Ectodermal cell (in vitro differentiated cells): ENCODE results near the gene KIRREL3.

Experiments used
- H3K27ac ChIP-seq: 2 replicates; pipeline ENCODE4 v1.7.0; 2013; ENCODE audit warnings: mild to moderate bottlenecking, low read depth, low read length; ENCODE audit not compliant: insufficient read depth, poor library complexity, severe bottlenecking
- H3K27me3 ChIP-seq: 2 replicates; pipeline ENCODE4 v1.7.0; 2013; ENCODE audit warnings: mild to moderate bottlenecking, low read length; ENCODE audit not compliant: insufficient read depth, control insufficient read depth, poor library complexity, severe bottlenecking
- H3K36me3 ChIP-seq: one replicate; pipeline ENCODE4 v1.7.0; 2013; ENCODE audit warnings: low read length; ENCODE audit not compliant: control insufficient read depth, insufficient read depth
- H3K4me1 ChIP-seq: one replicate; pipeline ENCODE4 v1.7.0; 2013; ENCODE audit warnings: low read length; ENCODE audit not compliant: control insufficient read depth, insufficient read depth
- H3K4me3 ChIP-seq: 2 replicates; pipeline ENCODE4 v1.7.0; 2013; ENCODE audit warnings: low read depth, low read length, control low read depth; ENCODE audit not compliant: insufficient read depth
- H3K9me3 ChIP-seq: 2 replicates; pipeline ENCODE4 v1.7.0; 2013; ENCODE audit warnings: mild to moderate bottlenecking, low read length, moderate library complexity; ENCODE audit not compliant: control insufficient read depth
- WGBS, 2 experiments: methylation state at CpG; one replicate each; pipeline ENCODE4 v1.1.7; 2013; ENCODE audit warnings: missing lambda C conversion rate in 2 of 2; 5-methylcytosine and 5-hydroxymethylcytosine counted together

Gene KIRREL3

DNA sequence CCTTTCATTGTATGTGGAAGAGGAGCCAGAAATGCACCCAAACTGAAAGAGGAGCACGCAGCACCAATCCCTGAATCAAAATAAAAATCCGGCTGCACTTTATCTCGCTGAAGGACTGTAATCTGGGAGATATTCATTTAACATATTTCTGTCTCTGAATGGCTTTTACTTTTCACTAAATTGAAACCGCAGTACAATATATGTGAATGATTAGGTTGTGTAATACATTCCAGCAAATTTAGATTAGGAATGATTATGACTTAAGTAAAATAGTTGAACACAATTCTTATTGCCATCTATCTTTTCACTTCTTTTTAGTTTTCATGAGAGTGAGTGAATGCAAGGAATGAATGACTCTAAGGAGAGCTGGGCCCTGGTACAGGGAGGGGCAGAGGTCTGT lies 413.0 kb downstream of the KIRREL3 start:
- 92 to 97% methylated on average over 3 to 4 of the region's 4 CpGs for WGBS, 2 experiments

DNA sequence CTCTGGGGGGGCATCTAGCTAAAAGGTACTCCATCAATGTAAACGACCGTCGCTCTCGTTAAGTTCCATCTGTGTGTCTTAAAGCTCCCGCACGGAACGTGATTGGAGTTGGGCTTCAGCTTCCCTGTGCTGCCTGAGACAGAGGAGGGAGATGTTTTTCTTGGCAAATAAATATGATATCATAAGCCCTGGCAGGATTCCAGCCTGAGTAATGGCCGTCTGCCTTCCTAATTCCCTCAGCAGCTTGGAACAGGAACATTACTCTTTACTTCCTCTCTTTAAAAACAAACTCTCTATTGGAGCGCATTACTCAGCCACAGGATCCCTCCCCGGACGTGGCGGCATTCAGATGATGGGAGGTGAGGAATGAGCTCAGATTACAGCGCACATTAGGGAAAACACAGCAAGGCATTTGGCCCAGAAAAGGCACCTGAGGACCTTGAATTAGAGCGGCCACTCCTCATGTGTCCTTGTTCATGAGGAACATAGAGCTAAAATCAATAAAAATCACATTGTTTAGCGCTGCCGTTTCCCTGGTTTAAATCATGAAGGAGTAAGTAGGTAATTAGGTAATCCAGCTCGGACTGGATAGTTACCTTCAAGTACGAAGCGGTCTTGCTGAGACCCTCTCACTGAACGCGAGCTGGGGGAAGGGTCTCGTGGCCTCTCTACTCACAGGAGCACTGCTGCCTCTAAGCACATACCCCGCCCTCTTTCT lies 414.6 kb downstream of the KIRREL3 start:
- Histone ChIP-seq H3K9me3 (no peaks in the 10 kb centered on the region), H3K27ac (no peak overlapping the region), H3K4me1 (peaks cover 36% of the 10 kb centered on the region), H3K4me3 (no peak overlapping the region), H3K36me3 (no peaks in the 10 kb centered on the region), H3K27me3 (no peaks in the 10 kb centered on the region)
- WGBS, 2 experiments, result 42 to 47% methylated on average over 23 of the region's 23 CpGs

More for the DNA sequence above, 413.0 kb downstream of the KIRREL3 start:
- peaks cover 34% of the 10 kb centered on the region for H3K4me1 ChIP-seq
- H3K36me3 ChIP-seq, result no peaks in the 10 kb centered on the region
- no peaks in the 10 kb centered on the region for H3K27me3 ChIP-seq
- no peaks in the 10 kb centered on the region for H3K9me3 ChIP-seq
- H3K4me3 ChIP-seq, result no peak overlapping the region
- no peak overlapping the region for H3K27ac ChIP-seq

DNA sequence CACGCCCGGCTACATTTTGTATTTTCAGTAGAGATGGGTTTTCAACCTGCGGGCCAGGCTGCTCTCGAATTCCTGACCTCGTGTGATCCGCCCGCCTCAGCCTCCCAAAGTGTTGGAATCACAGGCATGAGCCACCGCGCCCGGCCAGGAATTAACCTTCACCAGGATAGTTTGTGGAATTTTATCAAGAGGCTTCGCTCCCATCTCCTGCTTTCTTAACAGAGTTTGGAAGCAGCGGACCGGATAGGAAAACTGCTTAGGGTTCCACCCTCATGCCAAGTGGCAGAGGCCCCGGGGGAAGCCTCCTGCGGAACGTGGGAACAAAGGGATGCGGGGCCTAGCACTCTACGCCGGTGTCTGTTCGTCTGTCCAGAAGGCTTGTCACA lies 415.2 kb downstream of the KIRREL3 start:
- Histone ChIP-seq H3K27me3 (no peaks in the 10 kb centered on the region), H3K4me1 (peaks cover 36% of the 10 kb centered on the region), H3K4me3 (no peak overlapping the region), H3K9me3 (no peaks in the 10 kb centered on the region), H3K36me3 (no peaks in the 10 kb centered on the region), H3K27ac (no peak overlapping the region)
- WGBS, 2 experiments, result 79 to 85% methylated on average over 20 of the region's 20 CpGs

DNA sequence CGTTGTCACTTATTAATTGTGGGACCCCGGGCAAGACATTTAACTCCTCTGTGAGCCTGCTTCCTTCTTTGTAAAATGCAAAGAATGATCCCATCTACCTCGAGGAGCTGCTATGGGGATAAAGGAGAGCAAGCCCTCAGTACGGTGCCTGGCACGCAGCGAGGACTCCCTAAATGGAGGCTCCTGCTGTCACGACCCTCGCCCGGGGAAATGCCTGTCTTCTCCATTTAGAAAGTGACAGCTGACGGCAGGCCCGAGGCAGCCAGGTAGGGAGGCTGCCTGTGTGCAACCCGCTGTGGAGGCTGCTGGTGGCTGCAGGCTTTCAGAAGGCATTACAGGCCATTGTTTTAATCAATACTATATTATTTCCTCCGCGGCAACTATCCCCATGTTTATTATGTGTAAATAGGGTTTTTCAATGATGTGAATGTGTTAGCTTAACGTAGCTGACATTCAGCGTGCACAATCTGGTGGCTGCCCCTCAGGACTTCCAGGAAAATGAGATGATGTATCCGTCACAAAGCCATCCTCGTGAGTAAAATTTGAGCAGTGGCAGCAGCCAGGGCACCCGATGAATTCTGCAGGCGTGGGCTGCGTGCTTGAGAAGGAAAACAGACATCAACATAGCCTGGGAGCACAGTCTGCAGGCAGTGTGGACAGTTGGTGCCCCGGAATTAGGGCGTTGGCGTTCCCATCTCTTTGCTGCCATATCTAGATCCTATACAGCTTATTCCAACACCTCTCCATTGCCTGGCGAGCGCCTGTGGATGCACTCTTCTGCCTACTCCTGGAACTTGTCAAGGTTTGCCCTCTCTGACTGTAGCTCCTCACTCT lies 416.8 kb downstream of the KIRREL3 start:
- 90 to 91% methylated on average over 26 of the region's 26 CpGs for WGBS, 2 experiments
- Histone ChIP-seq H3K36me3 (no peaks in the 10 kb centered on the region), H3K27me3 (no peaks in the 10 kb centered on the region), H3K9me3 (no peaks in the 10 kb centered on the region), H3K4me1 (peaks cover 23% of the 10 kb centered on the region), H3K4me3 (no peak overlapping the region), H3K27ac (no peak overlapping the region)

DNA sequence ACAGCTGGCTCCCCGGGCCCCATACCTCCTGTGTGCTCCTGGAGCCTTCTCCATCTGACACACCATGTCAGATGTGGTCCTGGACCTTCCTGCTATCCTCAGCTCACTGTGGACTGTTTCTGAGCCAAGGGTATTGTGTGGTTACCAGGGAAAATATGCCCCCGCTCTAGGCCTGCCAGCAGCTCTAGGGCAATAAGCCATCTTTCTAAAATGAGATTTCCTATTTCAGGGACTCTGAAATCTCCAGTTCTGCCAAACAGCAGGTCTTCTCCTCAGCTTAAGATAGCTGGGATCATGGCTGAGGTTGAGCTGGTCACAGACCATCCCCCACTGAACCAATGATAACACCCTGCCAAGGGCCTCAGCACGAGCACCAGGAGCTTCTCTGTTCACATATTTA lies 417.5 kb downstream of the KIRREL3 start:
- H3K27ac ChIP-seq, result no peak overlapping the region

DNA sequence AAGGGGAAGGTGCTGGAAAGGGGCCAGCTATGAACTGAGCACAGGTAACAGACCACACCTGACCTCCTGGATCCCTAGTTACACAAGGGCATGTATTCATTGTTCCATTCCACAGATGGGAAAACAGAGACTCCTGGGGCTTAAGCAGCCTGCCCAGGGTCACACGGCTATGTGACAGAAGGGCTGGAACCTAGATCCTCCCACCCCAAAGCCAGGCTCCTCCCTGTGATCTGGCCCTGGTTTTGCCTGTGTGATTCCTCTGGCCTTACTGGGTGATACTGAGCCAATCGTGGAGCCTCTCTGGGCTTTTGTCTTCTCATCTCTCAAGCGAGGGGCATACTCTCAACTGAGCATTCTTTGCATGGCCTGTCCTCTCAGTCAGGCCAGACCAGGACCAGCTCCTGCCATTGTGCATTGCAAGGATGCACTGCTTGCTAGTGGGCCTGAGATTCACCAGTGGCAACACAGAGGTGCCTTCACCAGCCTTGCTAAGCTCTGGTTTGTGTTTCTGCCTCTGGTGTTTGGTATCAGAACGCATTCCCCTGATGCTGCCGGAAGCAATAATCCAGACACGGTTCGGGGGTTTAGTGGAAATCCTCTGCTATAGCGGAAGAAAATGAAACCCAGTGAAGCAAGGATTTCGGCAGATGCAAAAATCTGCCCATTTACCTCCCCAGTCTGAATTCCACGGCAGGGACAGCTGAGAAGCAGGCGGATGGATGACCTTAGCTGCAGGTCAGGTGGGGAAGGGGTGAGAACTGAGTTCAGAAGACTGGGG lies 418.5 kb downstream of the KIRREL3 start:
- Histone ChIP-seq H3K9me3 (no peaks in the 10 kb centered on the region), H3K4me1 (peaks cover 21% of the 10 kb centered on the region), H3K4me3 (no peak overlapping the region), H3K27ac (no peak overlapping the region), H3K36me3 (no peaks in the 10 kb centered on the region), H3K27me3 (no peaks in the 10 kb centered on the region)
- WGBS, 2 experiments, result 77 to 82% methylated on average over 11 of the region's 11 CpGs

More for the DNA sequence above, 417.5 kb downstream of the KIRREL3 start:
- Histone ChIP-seq H3K27me3 (no peaks in the 10 kb centered on the region), H3K4me3 (no peak overlapping the region), H3K9me3 (no peaks in the 10 kb centered on the region), H3K4me1 (peaks cover 21% of the 10 kb centered on the region), H3K36me3 (no peaks in the 10 kb centered on the region)
- 84 to 88% methylated on average over 2 to 3 of the region's 3 CpGs for WGBS, 2 experiments

DNA sequence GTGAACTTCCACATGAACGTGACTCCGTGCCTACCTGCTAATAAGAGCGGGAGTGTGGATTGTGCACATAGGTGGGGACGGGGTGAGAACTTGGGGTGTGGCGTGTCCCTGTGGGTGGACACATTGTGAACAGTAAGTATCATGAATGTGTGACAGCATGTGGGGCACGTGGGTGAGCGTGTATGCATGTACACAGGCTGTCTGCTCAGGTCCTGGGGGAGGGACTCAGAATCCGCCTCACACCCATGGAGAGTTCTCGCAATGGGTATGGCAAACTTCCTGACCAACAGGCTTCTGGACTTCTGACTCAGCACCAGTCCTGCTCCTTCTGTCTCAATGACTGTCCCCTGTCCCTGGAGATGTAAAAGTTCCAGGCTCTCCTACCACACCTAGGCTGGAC lies 422.1 kb downstream of the KIRREL3 start:
- H3K4me1 ChIP-seq, result peaks cover 12% of the 10 kb centered on the region
- no peaks in the 10 kb centered on the region for H3K36me3 ChIP-seq
- H3K27ac ChIP-seq, result no peak overlapping the region
- H3K27me3 ChIP-seq, result no peaks in the 10 kb centered on the region
- H3K4me3 ChIP-seq, result no peak overlapping the region
- 94 to 96% methylated on average over 9 of the region's 9 CpGs for WGBS, 2 experiments
- no peaks in the 10 kb centered on the region for H3K9me3 ChIP-seq

DNA sequence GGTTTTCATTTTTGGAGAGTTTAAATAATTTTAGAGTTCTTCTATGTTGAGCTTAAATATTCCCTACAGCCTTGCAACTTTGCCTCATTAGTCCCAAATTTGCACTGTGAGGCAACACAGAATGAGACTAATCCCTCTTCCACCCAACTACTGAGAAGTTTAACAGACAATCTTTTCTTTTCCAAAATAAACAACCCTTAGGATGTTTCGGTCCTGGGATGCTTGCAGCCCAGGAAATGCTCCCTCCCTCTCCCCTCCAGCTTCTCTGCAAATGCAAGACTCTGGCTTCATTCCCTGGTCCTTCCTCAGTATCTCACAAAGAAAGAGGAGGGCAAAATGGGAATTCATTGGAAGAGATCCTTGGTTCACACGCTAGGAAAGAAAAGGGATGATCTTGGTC lies 422.5 kb downstream of the KIRREL3 start:
- WGBS, 2 experiments, result 75 to 88% methylated on average over 2 of the region's 2 CpGs
- no peak overlapping the region for H3K4me3 ChIP-seq
- H3K27ac ChIP-seq, result no peak overlapping the region
- H3K9me3 ChIP-seq, result no peaks in the 10 kb centered on the region
- H3K36me3 ChIP-seq, result no peaks in the 10 kb centered on the region
- peaks cover 10% of the 10 kb centered on the region for H3K4me1 ChIP-seq
- H3K27me3 ChIP-seq, result no peaks in the 10 kb centered on the region

DNA sequence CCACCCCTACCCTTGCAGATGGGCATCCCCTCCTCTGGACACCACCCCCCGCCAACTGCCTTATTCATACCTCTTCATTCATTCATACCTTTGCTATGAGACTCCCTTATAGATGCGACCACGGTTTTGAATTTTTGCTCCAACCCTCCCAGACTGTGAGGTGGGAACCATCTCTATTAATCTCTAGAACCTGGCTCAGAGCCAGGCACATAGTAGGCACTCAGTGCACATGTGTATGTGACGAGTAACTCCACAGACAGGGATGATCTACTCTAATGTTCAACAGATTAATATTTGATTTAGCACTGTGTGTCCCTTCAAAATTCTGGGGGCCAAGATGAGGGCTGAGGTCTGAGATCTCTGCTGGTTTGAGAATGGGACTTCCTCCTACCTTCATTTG lies 424.7 kb downstream of the KIRREL3 start:
- H3K27me3 ChIP-seq, result no peaks in the 10 kb centered on the region
- no peaks in the 10 kb centered on the region for H3K36me3 ChIP-seq
- no peak overlapping the region for H3K27ac ChIP-seq
- no peak overlapping the region for H3K4me3 ChIP-seq
- H3K4me1 ChIP-seq, result no peaks in the 10 kb centered on the region
- 95 to 97% methylated on average over 4 of the region's 4 CpGs for WGBS, 2 experiments
- H3K9me3 ChIP-seq, result no peaks in the 10 kb centered on the region
